Measurements from ENCODE around the gene SFRP4. TPM values are rescaled to one million over a fixed set of nuclear protein-coding genes. Genes with fewer than 3 reads are reported as not detected.

Gene SFRP4
- total and polyA plus RNA-seq, 9 of the 15 experiments (the other 6 are each of a cell fraction or from before 2014, with no cell fraction given) = not detected

DNA sequence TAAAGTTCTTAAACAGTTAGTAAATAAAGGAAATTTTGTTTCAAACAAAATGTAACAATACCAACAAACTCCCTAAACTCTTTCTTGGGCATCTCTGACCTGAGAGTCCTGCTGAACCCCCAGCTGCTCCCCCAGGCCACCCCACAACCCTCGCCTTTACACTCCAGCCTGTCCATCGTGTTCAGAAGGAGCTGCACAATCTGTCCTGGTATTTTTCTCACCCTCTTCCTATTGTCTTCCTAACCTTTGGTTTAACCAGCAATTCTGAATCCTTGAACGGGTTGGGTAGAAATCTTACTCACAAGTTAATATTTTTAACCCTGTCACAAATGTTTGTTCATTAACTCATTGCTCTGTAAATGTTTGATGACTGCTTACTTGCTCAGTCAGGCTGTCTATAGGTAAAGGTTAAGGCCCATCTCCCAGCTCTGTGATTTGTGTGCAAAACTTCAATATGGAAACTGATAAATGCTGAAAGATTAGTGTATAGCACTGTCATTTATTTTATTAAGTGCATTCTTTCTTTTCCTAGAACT lies 16.8 kb downstream of the SFRP4 start (continued):
- TF ChIP-seq, protein P1, sequence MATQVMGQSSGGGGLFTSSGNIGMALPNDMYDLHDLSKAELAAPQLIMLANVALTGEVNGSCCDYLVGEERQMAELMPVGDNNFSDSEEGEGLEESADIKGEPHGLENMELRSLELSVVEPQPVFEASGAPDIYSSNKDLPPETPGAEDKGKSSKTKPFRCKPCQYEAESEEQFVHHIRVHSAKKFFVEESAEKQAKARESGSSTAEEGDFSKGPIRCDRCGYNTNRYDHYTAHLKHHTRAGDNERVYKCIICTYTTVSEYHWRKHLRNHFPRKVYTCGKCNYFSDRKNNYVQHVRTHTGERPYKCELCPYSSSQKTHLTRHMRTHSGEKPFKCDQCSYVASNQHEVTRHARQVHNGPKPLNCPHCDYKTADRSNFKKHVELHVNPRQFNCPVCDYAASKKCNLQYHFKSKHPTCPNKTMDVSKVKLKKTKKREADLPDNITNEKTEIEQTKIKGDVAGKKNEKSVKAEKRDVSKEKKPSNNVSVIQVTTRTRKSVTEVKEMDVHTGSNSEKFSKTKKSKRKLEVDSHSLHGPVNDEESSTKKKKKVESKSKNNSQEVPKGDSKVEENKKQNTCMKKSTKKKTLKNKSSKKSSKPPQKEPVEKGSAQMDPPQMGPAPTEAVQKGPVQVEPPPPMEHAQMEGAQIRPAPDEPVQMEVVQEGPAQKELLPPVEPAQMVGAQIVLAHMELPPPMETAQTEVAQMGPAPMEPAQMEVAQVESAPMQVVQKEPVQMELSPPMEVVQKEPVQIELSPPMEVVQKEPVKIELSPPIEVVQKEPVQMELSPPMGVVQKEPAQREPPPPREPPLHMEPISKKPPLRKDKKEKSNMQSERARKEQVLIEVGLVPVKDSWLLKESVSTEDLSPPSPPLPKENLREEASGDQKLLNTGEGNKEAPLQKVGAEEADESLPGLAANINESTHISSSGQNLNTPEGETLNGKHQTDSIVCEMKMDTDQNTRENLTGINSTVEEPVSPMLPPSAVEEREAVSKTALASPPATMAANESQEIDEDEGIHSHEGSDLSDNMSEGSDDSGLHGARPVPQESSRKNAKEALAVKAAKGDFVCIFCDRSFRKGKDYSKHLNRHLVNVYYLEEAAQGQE (IDR thresholded peaks at IDR 0.05; ENCODE audit: borderline replicate concordance) = no peak
- TF ChIP-seq, protein P1 (CRISPR knock-in tag; IDR thresholded peaks at IDR 0.05; ENCODE audit: low read depth) = no peak
- TF ChIP-seq RB1 (IDR thresholded peaks at IDR 0.05; ENCODE audit: low read depth) (no peak), ILK (tag; IDR thresholded peaks at IDR 0.05; ENCODE audit: borderline replicate concordance, low read depth) (no peak), CREB1 (IDR thresholded peaks at IDR 0.05) (no peak), CREB1 (CRISPR knock-in tag; IDR thresholded peaks at IDR 0.05) (no peak), MED1 (CRISPR knock-in tag; IDR thresholded peaks at IDR 0.05; ENCODE audit: borderline replicate concordance) (no peak), ZNF175 (CRISPR knock-in tag; IDR thresholded peaks at IDR 0.05; ENCODE audit: low read depth) (no peak), PRMT5 (CRISPR knock-in tag; IDR thresholded peaks at IDR 0.05) (no peak), ZNF184 (CRISPR knock-in tag; IDR thresholded peaks at IDR 0.05) (no peak), IRF2 (CRISPR knock-in tag; IDR thresholded peaks at IDR 0.05) (no peak), ZSCAN29 (IDR thresholded peaks at IDR 0.05) (no peak)
- TF ChIP-seq, protein P2, sequence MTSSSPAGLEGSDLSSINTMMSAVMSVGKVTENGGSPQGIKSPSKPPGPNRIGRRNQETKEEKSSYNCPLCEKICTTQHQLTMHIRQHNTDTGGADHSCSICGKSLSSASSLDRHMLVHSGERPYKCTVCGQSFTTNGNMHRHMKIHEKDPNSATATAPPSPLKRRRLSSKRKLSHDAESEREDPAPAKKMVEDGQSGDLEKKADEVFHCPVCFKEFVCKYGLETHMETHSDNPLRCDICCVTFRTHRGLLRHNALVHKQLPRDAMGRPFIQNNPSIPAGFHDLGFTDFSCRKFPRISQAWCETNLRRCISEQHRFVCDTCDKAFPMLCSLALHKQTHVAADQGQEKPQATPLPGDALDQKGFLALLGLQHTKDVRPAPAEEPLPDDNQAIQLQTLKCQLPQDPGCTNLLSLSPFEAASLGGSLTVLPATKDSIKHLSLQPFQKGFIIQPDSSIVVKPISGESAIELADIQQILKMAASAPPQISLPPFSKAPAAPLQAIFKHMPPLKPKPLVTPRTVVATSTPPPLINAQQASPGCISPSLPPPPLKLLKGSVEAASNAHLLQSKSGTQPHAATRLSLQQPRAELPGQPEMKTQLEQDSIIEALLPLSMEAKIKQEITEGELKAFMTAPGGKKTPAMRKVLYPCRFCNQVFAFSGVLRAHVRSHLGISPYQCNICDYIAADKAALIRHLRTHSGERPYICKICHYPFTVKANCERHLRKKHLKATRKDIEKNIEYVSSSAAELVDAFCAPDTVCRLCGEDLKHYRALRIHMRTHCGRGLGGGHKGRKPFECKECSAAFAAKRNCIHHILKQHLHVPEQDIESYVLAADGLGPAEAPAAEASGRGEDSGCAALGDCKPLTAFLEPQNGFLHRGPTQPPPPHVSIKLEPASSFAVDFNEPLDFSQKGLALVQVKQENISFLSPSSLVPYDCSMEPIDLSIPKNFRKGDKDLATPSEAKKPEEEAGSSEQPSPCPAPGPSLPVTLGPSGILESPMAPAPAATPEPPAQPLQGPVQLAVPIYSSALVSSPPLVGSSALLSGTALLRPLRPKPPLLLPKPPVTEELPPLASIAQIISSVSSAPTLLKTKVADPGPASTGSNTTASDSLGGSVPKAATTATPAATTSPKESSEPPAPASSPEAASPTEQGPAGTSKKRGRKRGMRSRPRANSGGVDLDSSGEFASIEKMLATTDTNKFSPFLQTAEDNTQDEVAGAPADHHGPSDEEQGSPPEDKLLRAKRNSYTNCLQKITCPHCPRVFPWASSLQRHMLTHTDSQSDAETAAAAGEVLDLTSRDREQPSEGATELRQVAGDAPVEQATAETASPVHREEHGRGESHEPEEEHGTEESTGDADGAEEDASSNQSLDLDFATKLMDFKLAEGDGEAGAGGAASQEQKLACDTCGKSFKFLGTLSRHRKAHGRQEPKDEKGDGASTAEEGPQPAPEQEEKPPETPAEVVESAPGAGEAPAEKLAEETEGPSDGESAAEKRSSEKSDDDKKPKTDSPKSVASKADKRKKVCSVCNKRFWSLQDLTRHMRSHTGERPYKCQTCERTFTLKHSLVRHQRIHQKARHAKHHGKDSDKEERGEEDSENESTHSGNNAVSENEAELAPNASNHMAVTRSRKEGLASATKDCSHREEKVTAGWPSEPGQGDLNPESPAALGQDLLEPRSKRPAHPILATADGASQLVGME (CRISPR knock-in tag; IDR thresholded peaks at IDR 0.05) = no peak
- TF ChIP-seq, protein P3, sequence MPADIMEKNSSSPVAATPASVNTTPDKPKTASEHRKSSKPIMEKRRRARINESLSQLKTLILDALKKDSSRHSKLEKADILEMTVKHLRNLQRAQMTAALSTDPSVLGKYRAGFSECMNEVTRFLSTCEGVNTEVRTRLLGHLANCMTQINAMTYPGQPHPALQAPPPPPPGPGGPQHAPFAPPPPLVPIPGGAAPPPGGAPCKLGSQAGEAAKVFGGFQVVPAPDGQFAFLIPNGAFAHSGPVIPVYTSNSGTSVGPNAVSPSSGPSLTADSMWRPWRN (IDR thresholded peaks at IDR 0.05; ENCODE audit: low read depth) = no peak
